Myocyte (in vitro differentiated cells): ENCODE data around the gene ZDHHC11. TPM values are rescaled to one million over a fixed set of nuclear protein-coding genes. Genes with fewer than 3 reads are reported as not detected.
"Not testable (repeated sequence)": the region's sequence is repeated elsewhere in the genome, so short reads cannot be mapped to it uniquely, and the experiment has no call there.

Experiments used
- DNase-seq: peaks from one replicate; pipeline ENCODE4 v3.0.0-alpha.2; 2012; ENCODE audit warnings: low read depth
- total RNA-seq: library from RNA; depleted of rRNA; stranded (reverse); fragments of >200 nt; gene quantifications from 2 replicates; pipeline ENCODE4 v1.2.3, GENCODE V29; 2014

ZDHHC11 gene
- total RNA-seq, 1 donor from 2014 or later: 0.37 TPM

GRCh38 chr5:860506-861150 lies 9.8 kb upstream of the ZDHHC11 start:
- no peak for DNase-seq

GRCh38 chr5:859798-860296 lies 9.1 kb upstream of the ZDHHC11 start:
- no peak for DNase-seq

- DNase-seq: no peak
These were observed 8.6 kb upstream of the ZDHHC11 start for GRCh38 chr5:859391-859790.

- DNase-seq: no peak
These were observed 7.9 kb upstream of the ZDHHC11 start for GRCh38 chr5:858726-859125.

GRCh38 chr5:856531-857425 lies 6.0 kb upstream of the ZDHHC11 start:
- no peak for DNase-seq

GRCh38 chr5:855771-856530 lies 5.2 kb upstream of the ZDHHC11 start:
- no peak for DNase-seq

- DNase-seq: no peak
These were observed 4.4 kb upstream of the ZDHHC11 start for GRCh38 chr5:854966-855743.

- DNase-seq: no peak
These were observed 3.4 kb upstream of the ZDHHC11 start for GRCh38 chr5:854217-854616.

- DNase-seq: not testable (repeated sequence)
These were observed 2.8 kb upstream of the ZDHHC11 start for GRCh38 chr5:853416-854090.

GRCh38 chr5:852431-853401 lies 1.9 kb upstream of the ZDHHC11 start:
- no peak for DNase-seq

GRCh38 chr5:852018-852417 lies 1.2 kb upstream of the ZDHHC11 start:
- DNase-seq: no peak

- DNase-seq: no peak
These were observed 767 bp upstream of the ZDHHC11 start for GRCh38 chr5:851553-851952.

- no peak for DNase-seq
These were observed 290 bp upstream of the ZDHHC11 start for GRCh38 chr5:851076-851475.

- no peak for DNase-seq
These were observed 1.0 kb downstream of the ZDHHC11 start for GRCh38 chr5:849651-850301.

GRCh38 chr5:848671-849111 lies 2.1 kb downstream of the ZDHHC11 start:
- no peak for DNase-seq

GRCh38 chr5:847736-848135 lies 3.0 kb downstream of the ZDHHC11 start:
- DNase-seq: not testable (repeated sequence)

- DNase-seq: not testable (repeated sequence)
These were observed 3.6 kb downstream of the ZDHHC11 start for GRCh38 chr5:847212-847611.

GRCh38 chr5:846602-847091 lies 4.1 kb downstream of the ZDHHC11 start:
- DNase-seq: not testable (repeated sequence)
